Neural cell (in vitro differentiated cells): ENCODE measurements around the gene TAGAP.

Experiments used
- CTCF ChIP-seq: fragments of 450-650 bp; IDR thresholded peaks from 2 replicates; pipeline ENCODE4 v1.5.1; 2014; ENCODE audit warnings: antibody characterized with exemption, mild to moderate bottlenecking, moderate library complexity; ENCODE audit not compliant: poor library complexity, severe bottlenecking
- EP300 ChIP-seq: fragments of 450-650 bp; conservative IDR thresholded peaks from 2 replicates; pipeline ENCODE4 v1.6.1; 2014; ENCODE audit warnings: antibody characterized with exemption, mild to moderate bottlenecking, moderate library complexity; ENCODE audit not compliant: poor library complexity, severe bottlenecking
- EZH2 ChIP-seq: fragments of 200-600, 300-800 bp; shearing (Covaris generic), sonication (generic); IDR thresholded peaks from 2 replicates; pipeline ENCODE4 v1.6.1; 2014; ENCODE audit warnings: antibody characterized with exemption, low read length, borderline replicate concordance, mild to moderate bottlenecking; ENCODE audit not compliant: insufficient read depth, poor library complexity, severe bottlenecking
- MXI1 ChIP-seq: fragments of 450-650 bp; conservative IDR thresholded peaks from 2 replicates; pipeline ENCODE4 v1.6.1; 2014; ENCODE audit warnings: antibody characterized with exemption, mild to moderate bottlenecking; ENCODE audit not compliant: poor library complexity, severe bottlenecking
- POLR2AphosphoS5 ChIP-seq: IDR thresholded peaks from 2 replicates; pipeline ENCODE4 v1.6.1; 2012
- RAD21 ChIP-seq: fragments of 450-650 bp; conservative IDR thresholded peaks from 2 replicates; pipeline ENCODE4 v1.6.1; 2014; ENCODE audit warnings: antibody characterized with exemption, mild to moderate bottlenecking, moderate library complexity
- REST ChIP-seq: IDR thresholded peaks from 2 replicates; pipeline ENCODE4 v1.6.1; 2012; ENCODE audit warnings: borderline replicate concordance
- SMC3 ChIP-seq: fragments of 450-650 bp; conservative IDR thresholded peaks from 2 replicates; pipeline ENCODE4 v1.6.1; 2014; ENCODE audit warnings: antibody characterized with exemption, mild to moderate bottlenecking, moderate library complexity; ENCODE audit not compliant: poor library complexity
- TAF1 ChIP-seq: IDR thresholded peaks from 2 replicates; pipeline ENCODE4 v1.6.1; 2012; ENCODE audit warnings: low read depth

- TF ChIP-seq CTCF (no peak), RAD21 (no peak), TAF1 (no peak), SMC3 (no peak), MXI1 (no peak), POLR2AphosphoS5 (no peak), EZH2 (no peak), EP300 (no peak), REST (no peak)
Measured at GRCh38 chr6:159086033-159086618, 41.3 kb upstream of the TAGAP start.
